Activated B cell treated with CpG ODN at 0.5 μM for 24 hours (primary cell): ENCODE data around the gene C1QA. TPM values are rescaled to one million over a fixed set of nuclear protein-coding genes. Genes with fewer than 3 reads are reported as not detected.

ENCODE experiments used
- ATAC-seq: fragments of 200-7000 bp; cut with Tn5 transposase; one replicate; pipeline ENCODE4 v1.10.0; 2021; ENCODE audit warnings: low read depth, mild to moderate bottlenecking, moderate library complexity
- CTCF ChIA-PET: fragments of 350-600 bp; sonication (Branson Sonifier 250); formaldehyde crosslinking; loops from one replicate; lab custom pipeline; 2021; ENCODE audit warnings: antibody characterized with exemption; lab: Charles Lee
- POLR2A ChIA-PET: fragments of 350-600 bp; sonication (Branson Sonifier 250); formaldehyde crosslinking; loops from one replicate; lab custom pipeline; 2021; ENCODE audit warnings: antibody characterized with exemption; lab: Charles Lee
- DNase-seq: peaks from one replicate; pipeline ENCODE4 v3.0.0; 2022
- H3K27ac Mint-ChIP-seq: one replicate; pipeline ENCODE4 v1.8.0; 2020; ENCODE audit warnings: mixed read lengths
- H3K27me3 Mint-ChIP-seq: one replicate; pipeline ENCODE4 v1.8.0; 2021; ENCODE audit warnings: mixed read lengths
- H3K36me3 Mint-ChIP-seq: one replicate; pipeline ENCODE4 v1.8.0; 2021; ENCODE audit warnings: low read depth, mixed read lengths
- H3K4me1 Mint-ChIP-seq: one replicate; pipeline ENCODE4 v1.8.0; 2021; ENCODE audit warnings: mixed read lengths
- H3K4me3 Mint-ChIP-seq: one replicate; pipeline ENCODE4 v1.8.0; 2020; ENCODE audit warnings: mild to moderate bottlenecking, mixed read lengths
- H3K9me3 Mint-ChIP-seq: one replicate; pipeline ENCODE4 v1.8.0; 2020; ENCODE audit warnings: mixed read lengths
- intact Hi-C: fragments of 100-400 bp; cut with micrococcal nuclease; formaldehyde crosslinking; loops from one replicate; pipeline ENCODE4 v1.15.1; 2024
- total RNA-seq: library from RNA; stranded (reverse); gene quantifications from 2 replicates; pipeline ENCODE4 v1.2.3, GENCODE V29; 2022
- TF ChIP-seq, protein P1 (sequence below): fragments of 200-600 bp; IDR thresholded peaks from one replicate; pipeline ENCODE4 v1.8.0; 2022; ENCODE audit warnings: antibody characterized with exemption, mild to moderate bottlenecking

The C1QA gene
- total RNA-seq, 1 donor from 2014 or later: not detected

DNA sequence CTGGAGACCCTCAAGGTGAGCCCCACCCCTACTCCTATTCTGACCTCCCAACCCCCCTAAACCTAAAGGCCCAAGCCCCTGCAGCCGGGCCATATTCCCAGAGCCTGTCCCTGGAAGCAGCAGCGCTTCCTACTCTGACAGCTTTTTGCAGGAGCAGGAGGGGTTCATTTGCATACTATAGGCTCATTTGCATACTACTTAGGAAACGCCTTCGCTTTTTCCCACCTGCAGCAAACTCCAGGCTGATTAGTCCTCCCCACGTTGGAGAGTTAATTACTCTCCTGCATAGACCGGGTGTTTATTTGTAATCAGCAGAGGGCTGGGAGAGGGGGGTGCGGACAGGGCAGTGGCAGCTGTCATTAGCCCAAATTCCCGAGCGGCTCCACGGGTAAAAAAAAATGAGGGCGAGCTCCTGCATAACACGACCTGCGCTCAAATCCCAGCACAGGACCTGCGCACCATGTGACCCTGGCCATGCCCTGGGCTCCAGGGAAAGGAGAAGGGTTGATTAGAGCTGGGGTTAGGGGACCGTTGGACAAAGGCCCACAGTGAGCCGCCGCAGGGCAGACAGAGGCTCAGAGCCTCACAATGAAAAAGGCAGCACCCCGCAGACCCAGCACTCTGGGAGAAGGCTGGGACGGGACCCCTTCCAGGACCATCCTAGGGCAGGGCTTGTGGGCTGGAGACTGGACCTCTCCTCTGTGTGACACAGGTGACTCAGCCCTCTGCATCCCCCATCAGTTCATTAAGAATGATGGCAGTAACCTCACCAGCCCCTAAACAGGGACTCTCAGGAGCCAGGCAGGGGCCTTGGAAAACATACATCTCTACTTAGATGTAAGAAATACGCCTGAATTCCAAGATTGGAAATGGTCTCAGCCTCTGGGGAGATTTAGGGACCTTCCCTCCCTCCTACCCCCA is 9.9 kb upstream of the C1QA start:
- POLR2A ChIA-PET: no interaction called here
- H3K36me3 Mint-ChIP-seq: no peaks in the 10 kb centered on the region
- DNase-seq (no peak), ATAC-seq (no peak)
- intact Hi-C loops: no loop called here
- no peaks in the 10 kb centered on the region for H3K4me1 Mint-ChIP-seq
- H3K9me3 Mint-ChIP-seq: no peaks in the 10 kb centered on the region
- no peak overlapping the region for H3K27ac Mint-ChIP-seq
- TF ChIP-seq, protein P1, sequence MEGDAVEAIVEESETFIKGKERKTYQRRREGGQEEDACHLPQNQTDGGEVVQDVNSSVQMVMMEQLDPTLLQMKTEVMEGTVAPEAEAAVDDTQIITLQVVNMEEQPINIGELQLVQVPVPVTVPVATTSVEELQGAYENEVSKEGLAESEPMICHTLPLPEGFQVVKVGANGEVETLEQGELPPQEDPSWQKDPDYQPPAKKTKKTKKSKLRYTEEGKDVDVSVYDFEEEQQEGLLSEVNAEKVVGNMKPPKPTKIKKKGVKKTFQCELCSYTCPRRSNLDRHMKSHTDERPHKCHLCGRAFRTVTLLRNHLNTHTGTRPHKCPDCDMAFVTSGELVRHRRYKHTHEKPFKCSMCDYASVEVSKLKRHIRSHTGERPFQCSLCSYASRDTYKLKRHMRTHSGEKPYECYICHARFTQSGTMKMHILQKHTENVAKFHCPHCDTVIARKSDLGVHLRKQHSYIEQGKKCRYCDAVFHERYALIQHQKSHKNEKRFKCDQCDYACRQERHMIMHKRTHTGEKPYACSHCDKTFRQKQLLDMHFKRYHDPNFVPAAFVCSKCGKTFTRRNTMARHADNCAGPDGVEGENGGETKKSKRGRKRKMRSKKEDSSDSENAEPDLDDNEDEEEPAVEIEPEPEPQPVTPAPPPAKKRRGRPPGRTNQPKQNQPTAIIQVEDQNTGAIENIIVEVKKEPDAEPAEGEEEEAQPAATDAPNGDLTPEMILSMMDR: no peak
- CTCF ChIA-PET: no interaction called here
- no peak overlapping the region for H3K4me3 Mint-ChIP-seq
- H3K27me3 Mint-ChIP-seq: peaks cover 37% of the 10 kb centered on the region

DNA sequence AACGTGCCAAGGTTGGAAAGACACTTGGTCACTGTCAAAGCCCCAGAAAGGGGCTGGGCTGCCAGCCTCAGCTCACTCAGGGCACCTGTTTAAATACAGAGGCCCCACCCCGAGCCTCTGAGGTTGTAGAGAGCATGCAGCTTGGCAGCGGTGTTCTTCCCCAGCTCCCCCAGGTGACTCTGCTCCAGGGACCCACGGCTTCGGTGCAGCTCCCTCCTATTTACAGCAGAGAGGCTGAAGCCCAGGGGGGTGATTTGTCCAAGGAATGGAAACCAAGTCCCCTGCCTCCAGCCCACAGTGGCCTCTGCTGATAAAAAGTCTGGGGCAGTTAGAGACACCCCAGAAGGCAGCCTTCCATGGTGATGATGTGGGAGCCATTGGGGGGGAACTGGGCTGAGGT is 9.1 kb upstream of the C1QA start:
- TF ChIP-seq, protein P1: no peak
- DNase-seq (no peak), ATAC-seq (no peak)
- Mint-ChIP-seq H3K27ac (no peak overlapping the region), H3K4me1 (no peaks in the 10 kb centered on the region), H3K27me3 (peaks cover 40% of the 10 kb centered on the region), H3K4me3 (no peak overlapping the region), H3K36me3 (no peaks in the 10 kb centered on the region), H3K9me3 (no peaks in the 10 kb centered on the region)
- intact Hi-C loops: no loop called here
- ChIA-PET POLR2A (no interaction called here), CTCF (no interaction called here)

- H3K4me3 Mint-ChIP-seq: no peak overlapping the region
- TF ChIP-seq, protein P1: no peak
- ATAC-seq: no peak
- no peak for DNase-seq
- CTCF ChIA-PET: no interaction called here
- peaks cover 41% of the 10 kb centered on the region for H3K27me3 Mint-ChIP-seq
- POLR2A ChIA-PET: no interaction called here
- no peaks in the 10 kb centered on the region for H3K4me1 Mint-ChIP-seq
- intact Hi-C loops: no loop called here
- H3K36me3 Mint-ChIP-seq: no peaks in the 10 kb centered on the region
- no peaks in the 10 kb centered on the region for H3K9me3 Mint-ChIP-seq
- H3K27ac Mint-ChIP-seq: no peak overlapping the region
Measured at GRCh38 chr1:22628698-22629444, 7.6 kb upstream of the C1QA start.

DNA sequence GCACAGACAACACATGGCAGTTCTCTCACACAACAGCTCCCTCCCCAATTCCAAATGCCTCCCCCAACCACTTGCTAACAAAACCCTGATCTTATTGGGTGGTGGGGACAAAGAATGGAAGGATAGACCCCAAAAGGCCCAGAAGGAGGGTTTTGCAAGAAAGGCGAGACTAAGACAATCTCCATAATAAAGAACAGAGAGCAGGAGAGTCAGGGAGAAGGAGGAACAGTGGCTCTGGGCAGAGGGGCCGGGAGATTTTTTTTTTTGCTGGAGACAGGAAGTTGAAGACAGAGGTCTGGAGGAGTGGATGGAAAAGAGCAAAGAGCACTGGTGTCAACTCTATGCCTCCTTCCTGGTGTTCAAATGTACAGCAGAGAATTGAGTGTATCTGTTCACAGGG is 6.5 kb upstream of the C1QA start:
- ChIA-PET POLR2A (no interaction called here), CTCF (no interaction called here)
- H3K27me3 Mint-ChIP-seq: peaks cover 38% of the 10 kb centered on the region
- intact Hi-C loops: no loop called here
- H3K27ac Mint-ChIP-seq: no peak overlapping the region
- ATAC-seq (no peak), DNase-seq (no peak)
- H3K36me3 Mint-ChIP-seq: no peaks in the 10 kb centered on the region
- H3K4me3 Mint-ChIP-seq: no peak overlapping the region
- TF ChIP-seq, protein P1: no peak
- H3K4me1 Mint-ChIP-seq: no peaks in the 10 kb centered on the region
- no peaks in the 10 kb centered on the region for H3K9me3 Mint-ChIP-seq
